Activated B cell treated with CpG ODN at 0.5 μM for 24 hours (primary cell): Measurements from ENCODE around the gene IL6ST. TPM values are rescaled to one million over a fixed set of nuclear protein-coding genes. Genes with fewer than 3 reads are reported as not detected.
A peak's percentile ranks its signal among the peaks of the same experiment; 100 is the strongest.
"Not testable (repeated sequence)": the region's sequence is repeated elsewhere in the genome, so short reads cannot be mapped to it uniquely, and the experiment has no call there.

Source experiments
- ATAC-seq: fragments of 200-7000 bp; cut with Tn5 transposase; one replicate; pipeline ENCODE4 v1.10.0; 2021; ENCODE audit warnings: low read depth, mild to moderate bottlenecking, moderate library complexity
- CTCF ChIA-PET: fragments of 350-600 bp; sonication (Branson Sonifier 250); formaldehyde crosslinking; loops from one replicate; lab custom pipeline; 2021; ENCODE audit warnings: antibody characterized with exemption; lab: Charles Lee
- POLR2A ChIA-PET: fragments of 350-600 bp; sonication (Branson Sonifier 250); formaldehyde crosslinking; loops from one replicate; lab custom pipeline; 2021; ENCODE audit warnings: antibody characterized with exemption; lab: Charles Lee
- DNase-seq: peaks from one replicate; pipeline ENCODE4 v3.0.0; 2022
- H3K27ac Mint-ChIP-seq: one replicate; pipeline ENCODE4 v1.8.0; 2020; ENCODE audit warnings: mixed read lengths
- H3K27me3 Mint-ChIP-seq: one replicate; pipeline ENCODE4 v1.8.0; 2021; ENCODE audit warnings: mixed read lengths
- H3K36me3 Mint-ChIP-seq: one replicate; pipeline ENCODE4 v1.8.0; 2021; ENCODE audit warnings: low read depth, mixed read lengths
- H3K4me1 Mint-ChIP-seq: one replicate; pipeline ENCODE4 v1.8.0; 2021; ENCODE audit warnings: mixed read lengths
- H3K4me3 Mint-ChIP-seq: one replicate; pipeline ENCODE4 v1.8.0; 2020; ENCODE audit warnings: mild to moderate bottlenecking, mixed read lengths
- H3K9me3 Mint-ChIP-seq: one replicate; pipeline ENCODE4 v1.8.0; 2020; ENCODE audit warnings: mixed read lengths
- intact Hi-C: fragments of 100-400 bp; cut with micrococcal nuclease; formaldehyde crosslinking; loops from one replicate; pipeline ENCODE4 v1.15.1; 2024
- total RNA-seq: library from RNA; stranded (reverse); gene quantifications from 2 replicates; pipeline ENCODE4 v1.2.3, GENCODE V29; 2022
- TF ChIP-seq, protein P1 (sequence below): fragments of 200-600 bp; IDR thresholded peaks from one replicate; pipeline ENCODE4 v1.8.0; 2022; ENCODE audit warnings: antibody characterized with exemption, mild to moderate bottlenecking

Gene IL6ST
- 39.8 and 48.3 TPM in 2 replicates for total RNA-seq

DNA sequence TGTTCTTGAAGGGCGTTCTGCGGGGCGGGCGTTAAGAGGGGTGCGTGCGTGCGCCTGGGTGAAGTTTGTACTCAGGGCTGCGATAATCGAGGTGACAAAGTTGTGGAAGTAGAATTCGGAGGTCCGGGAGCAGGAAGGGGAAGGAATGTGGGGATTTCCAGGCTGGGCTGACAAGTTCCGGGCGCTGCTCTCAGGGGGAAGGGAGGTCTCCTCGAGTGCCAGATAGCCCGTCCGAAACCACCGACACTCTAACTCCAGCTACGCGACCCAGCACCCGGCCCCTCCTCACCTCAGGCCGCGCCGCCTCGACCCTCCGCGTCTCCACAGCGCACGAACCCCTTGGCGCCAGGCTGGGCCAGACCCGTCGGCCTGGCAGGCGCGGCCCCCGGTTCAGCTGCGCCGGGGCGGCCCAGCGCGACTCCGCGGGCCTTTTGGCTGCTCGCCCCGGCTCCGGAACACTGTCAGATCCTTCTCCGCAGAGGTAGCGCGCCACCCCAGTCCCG, at the start of gene IL6ST:
Gene IL6ST, minus strand, starts transcription at position 469 of the 503 bp plus-strand sequence. CDS start 18,685 bp downstream, outside the sequence.
- TF ChIP-seq, protein P1, sequence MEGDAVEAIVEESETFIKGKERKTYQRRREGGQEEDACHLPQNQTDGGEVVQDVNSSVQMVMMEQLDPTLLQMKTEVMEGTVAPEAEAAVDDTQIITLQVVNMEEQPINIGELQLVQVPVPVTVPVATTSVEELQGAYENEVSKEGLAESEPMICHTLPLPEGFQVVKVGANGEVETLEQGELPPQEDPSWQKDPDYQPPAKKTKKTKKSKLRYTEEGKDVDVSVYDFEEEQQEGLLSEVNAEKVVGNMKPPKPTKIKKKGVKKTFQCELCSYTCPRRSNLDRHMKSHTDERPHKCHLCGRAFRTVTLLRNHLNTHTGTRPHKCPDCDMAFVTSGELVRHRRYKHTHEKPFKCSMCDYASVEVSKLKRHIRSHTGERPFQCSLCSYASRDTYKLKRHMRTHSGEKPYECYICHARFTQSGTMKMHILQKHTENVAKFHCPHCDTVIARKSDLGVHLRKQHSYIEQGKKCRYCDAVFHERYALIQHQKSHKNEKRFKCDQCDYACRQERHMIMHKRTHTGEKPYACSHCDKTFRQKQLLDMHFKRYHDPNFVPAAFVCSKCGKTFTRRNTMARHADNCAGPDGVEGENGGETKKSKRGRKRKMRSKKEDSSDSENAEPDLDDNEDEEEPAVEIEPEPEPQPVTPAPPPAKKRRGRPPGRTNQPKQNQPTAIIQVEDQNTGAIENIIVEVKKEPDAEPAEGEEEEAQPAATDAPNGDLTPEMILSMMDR: no peak
- intact Hi-C loops: loop anchor here (2.0 to 5.0 kb wide), 3 partner anchors 32 to 486 kb away; partner anchors contain the start of gene SLC38A9
- Mint-ChIP-seq H3K9me3 (no peaks in the 10 kb centered on the region), H3K27me3 (peaks cover 5% of the 10 kb centered on the region), H3K27ac (peak within 1 kb of the TSS; percentile 95), H3K36me3 (peaks cover 10% of the 10 kb centered on the region), H3K4me1 (peaks cover 38% of the 10 kb centered on the region), H3K4me3 (peak within 1 kb of the TSS; percentile 96)
- ATAC-seq (no peak), DNase-seq (no peak)
- ChIA-PET CTCF (interaction anchor here (1.0 kb wide), 1 partner anchor 275 kb away, joined by 3 read pairs; no protein-coding TSS in a partner anchor), POLR2A (interaction anchor here (0.5 to 2.1 kb wide), 11 partner anchors 12 to 1181 kb away, joined by 3 to 7 read pairs (median 3); partner anchors contain the start of gene GPBP1)

DNA sequence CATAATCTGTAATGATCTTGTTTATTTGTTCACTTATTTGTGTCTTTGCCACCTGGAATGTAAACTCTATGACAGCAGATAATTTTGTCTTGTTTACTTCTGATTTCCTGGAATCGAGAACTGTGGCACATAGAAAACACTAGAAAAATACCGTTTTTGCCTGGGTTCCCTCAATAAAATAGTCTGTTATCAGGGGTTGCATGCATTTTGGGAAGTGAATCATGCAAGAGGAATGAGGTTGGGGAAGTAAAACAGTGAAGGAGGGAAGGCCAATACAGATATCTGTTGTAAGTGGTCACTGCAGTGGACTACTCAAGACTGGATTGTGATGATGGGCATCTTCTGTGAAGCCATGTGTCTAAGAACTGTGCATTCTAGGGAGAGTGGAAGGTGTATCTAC, 45.2 kb upstream of the IL6ST start:
- H3K36me3 Mint-ChIP-seq: no peaks in the 10 kb centered on the region
- POLR2A ChIA-PET: no interaction called here
- no peak for DNase-seq
- no peaks in the 10 kb centered on the region for H3K4me1 Mint-ChIP-seq
- ATAC-seq: no peak
- no peak overlapping the region for H3K27ac Mint-ChIP-seq
- H3K4me3 Mint-ChIP-seq: no peak overlapping the region
- CTCF ChIA-PET: no interaction called here
- H3K27me3 Mint-ChIP-seq: peaks cover 5% of the 10 kb centered on the region
- TF ChIP-seq, protein P1: no peak
- intact Hi-C loops: no loop called here
- peaks cover 2% of the 10 kb centered on the region for H3K9me3 Mint-ChIP-seq

DNA sequence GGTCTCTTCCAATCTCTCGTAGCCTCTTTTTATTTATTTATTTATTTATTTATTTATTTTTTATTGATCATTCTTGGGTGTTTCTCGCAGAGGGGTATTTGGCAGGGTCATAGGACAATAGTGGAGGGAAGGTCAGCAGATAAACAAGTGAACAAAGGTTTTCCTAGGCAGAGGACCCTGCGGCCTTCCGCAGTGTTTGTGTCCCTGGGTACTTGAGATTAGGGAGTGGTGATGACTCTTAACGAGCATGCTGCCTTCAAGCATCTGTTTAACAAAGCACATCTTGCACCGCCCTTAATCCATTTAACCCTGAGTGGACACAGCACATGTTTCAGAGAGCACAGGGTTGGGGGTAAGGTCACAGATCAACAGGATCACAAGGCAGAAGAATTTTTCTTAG, 43.4 kb upstream of the IL6ST start:
- DNase-seq, H3K4me1 Mint-ChIP-seq, H3K27ac Mint-ChIP-seq, H3K36me3 Mint-ChIP-seq, CTCF ChIA-PET, POLR2A ChIA-PET, H3K9me3 Mint-ChIP-seq, intact Hi-C loops, H3K27me3 Mint-ChIP-seq, H3K4me3 Mint-ChIP-seq, ATAC-seq: not testable (repeated sequence)

DNA sequence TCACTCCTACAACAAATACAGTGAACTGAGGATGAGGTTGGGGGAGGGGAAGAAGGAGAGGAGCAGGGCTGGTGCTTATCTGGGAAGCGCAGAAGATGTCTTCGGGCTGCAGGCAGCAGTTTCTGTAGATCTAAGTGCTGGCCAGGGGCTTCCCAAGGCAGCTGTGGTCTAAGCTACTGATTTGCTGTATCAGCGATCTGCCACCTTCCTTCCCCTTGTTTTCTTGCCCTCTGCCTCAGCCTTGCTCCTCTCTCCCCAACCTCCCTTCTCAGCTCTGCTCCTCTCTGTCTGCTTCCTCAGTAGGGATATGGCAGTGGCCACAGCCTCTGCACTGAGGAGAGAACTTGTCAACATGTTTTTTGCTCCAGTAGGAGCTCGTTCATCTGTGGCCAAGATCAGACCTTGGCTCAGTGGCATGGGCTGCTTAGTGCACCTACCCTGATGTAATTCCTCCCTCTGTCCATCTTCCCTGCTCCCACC, 42.8 kb upstream of the IL6ST start:
- Mint-ChIP-seq H3K4me1 (no peaks in the 10 kb centered on the region), H3K27ac (no peak overlapping the region), H3K9me3 (peaks cover 2% of the 10 kb centered on the region), H3K27me3 (peaks cover 5% of the 10 kb centered on the region), H3K4me3 (no peak overlapping the region), H3K36me3 (no peaks in the 10 kb centered on the region)
- intact Hi-C loops: no loop called here
- CTCF ChIA-PET: no interaction called here
- DNase-seq: no peak
- TF ChIP-seq, protein P1: no peak
- POLR2A ChIA-PET: no interaction called here
- ATAC-seq: no peak

DNA sequence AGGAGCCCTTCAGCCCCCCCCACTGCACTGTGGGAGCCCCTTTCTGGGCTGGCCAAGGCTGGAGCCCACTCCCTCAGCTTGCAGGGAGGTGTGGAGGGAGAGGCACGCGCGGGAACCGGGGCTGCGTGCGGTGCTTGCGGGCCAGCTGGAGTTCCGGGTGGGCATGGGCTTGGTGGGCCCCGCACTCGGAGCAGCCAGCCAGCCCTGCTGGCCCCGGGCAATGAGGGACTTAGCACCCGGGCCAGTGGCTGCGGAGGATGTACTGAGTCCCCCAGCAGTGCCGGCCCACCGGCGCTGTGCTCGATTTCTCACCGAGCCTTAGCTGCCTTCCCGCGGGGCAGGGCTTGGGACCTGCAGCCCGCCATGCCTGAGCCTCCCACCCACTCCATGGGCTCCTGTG, 40.6 kb upstream of the IL6ST start:
- intact Hi-C loops, H3K4me3 Mint-ChIP-seq, POLR2A ChIA-PET, H3K27ac Mint-ChIP-seq, CTCF ChIA-PET, H3K4me1 Mint-ChIP-seq, H3K27me3 Mint-ChIP-seq, ATAC-seq, DNase-seq, H3K9me3 Mint-ChIP-seq, H3K36me3 Mint-ChIP-seq: not testable (repeated sequence)

DNA sequence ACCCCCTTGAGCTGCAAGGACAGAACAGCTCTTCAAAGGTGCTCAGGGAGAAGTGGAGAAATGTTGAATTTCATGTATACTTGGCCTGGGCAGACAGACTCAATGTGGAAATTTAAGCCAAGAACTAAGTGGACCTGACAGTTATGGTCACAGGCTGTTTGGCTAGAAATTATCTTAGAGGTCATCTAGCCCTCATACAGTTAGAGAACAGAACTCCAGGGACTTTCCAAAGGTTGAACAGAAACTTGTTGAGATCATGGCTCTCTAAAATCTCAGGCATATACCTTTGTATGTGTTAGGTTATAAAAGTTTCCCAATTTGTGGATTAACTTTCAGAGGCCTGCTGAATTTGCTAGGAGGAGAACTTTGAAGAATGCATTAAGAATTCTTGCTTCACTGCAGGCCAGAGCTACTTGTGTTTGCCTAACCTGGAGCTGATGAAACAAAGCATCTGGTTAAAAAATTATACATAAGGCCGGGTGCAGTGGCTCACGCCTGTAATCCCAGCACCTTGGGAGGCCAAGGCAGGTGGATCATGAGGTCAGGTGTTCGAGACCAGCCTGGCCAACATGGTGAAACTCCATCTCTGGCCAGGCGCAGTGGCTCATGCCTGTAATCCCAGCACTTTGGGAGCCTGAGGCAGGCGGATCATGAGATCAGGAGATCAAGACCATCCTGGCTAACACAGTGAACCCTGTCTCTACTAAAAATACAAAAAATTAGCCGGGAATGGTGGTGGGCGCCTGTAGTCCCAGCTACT, 35.3 kb upstream of the IL6ST start:
- H3K4me3 Mint-ChIP-seq, CTCF ChIA-PET, H3K27ac Mint-ChIP-seq, POLR2A ChIA-PET, intact Hi-C loops, H3K4me1 Mint-ChIP-seq, ATAC-seq, H3K9me3 Mint-ChIP-seq, DNase-seq, H3K36me3 Mint-ChIP-seq, H3K27me3 Mint-ChIP-seq: not testable (repeated sequence)
